CD4-positive, alpha-beta T cell treated with Interleukin-1 beta for 1 hour (primary cell): ENCODE data around the gene EIF3D.

Experiments used
- DNase-seq, 2 donors: peaks; one replicate each; pipeline ENCODE4 v3.0.0-alpha.2; 2020 to 2022

EIF3D gene

GRCh38 chr22:36463783-36464184, 65.2 kb downstream of the EIF3D start:
- no peak for DNase-seq

GRCh38 chr22:36461665-36462649, 67.0 kb downstream of the EIF3D start:
- no peak for DNase-seq
